GM12865 (cell line): Measurements from ENCODE around the gene RBMS3.
"Not testable (repeated sequence)": the region's sequence is repeated elsewhere in the genome, so short reads cannot be mapped to it uniquely, and the experiment has no call there.

Source experiments
- DNase-seq: peaks from one replicate; pipeline ENCODE4 v3.0.0; 2010; ENCODE audit warnings: low read depth
- H3K4me3 ChIP-seq: 2 replicates; pipeline ENCODE4 v1.5.1; 2011; ENCODE audit warnings: mild to moderate bottlenecking, low read depth, low read length, control low read depth
- CTCF ChIP-seq: IDR thresholded peaks from 2 replicates; pipeline ENCODE4 v1.5.1; 2011; ENCODE audit warnings: low read length, control low read depth, low read depth, inconsistent platforms; ENCODE audit not compliant: insufficient read depth; ENCODE audit errors: missing control alignments

The RBMS3 gene

GRCh38 chr3:29514912-29515311 lies 234.0 kb downstream of the RBMS3 start:
- no peak for TF ChIP-seq CTCF
- H3K4me3 ChIP-seq: no peak overlapping the region
- DNase-seq: no peak

- H3K4me3 ChIP-seq: no peak overlapping the region
- TF ChIP-seq CTCF: no peak
- peak; percentile 58 for DNase-seq
Measured at GRCh38 chr3:29515451-29515850, 234.6 kb downstream of the RBMS3 start.

GRCh38 chr3:29516164-29516563 lies 235.3 kb downstream of the RBMS3 start:
- no peak overlapping the region for H3K4me3 ChIP-seq
- no peak for TF ChIP-seq CTCF
- DNase-seq: no peak

GRCh38 chr3:29520764-29521163 lies 239.9 kb downstream of the RBMS3 start:
- DNase-seq: no peak
- no peak for TF ChIP-seq CTCF
- no peak overlapping the region for H3K4me3 ChIP-seq

GRCh38 chr3:29521293-29521692 lies 240.4 kb downstream of the RBMS3 start:
- no peak for DNase-seq
- no peak for TF ChIP-seq CTCF
- H3K4me3 ChIP-seq: no peak overlapping the region

GRCh38 chr3:29521751-29522150 lies 240.9 kb downstream of the RBMS3 start:
- no peak for TF ChIP-seq CTCF
- no peak for DNase-seq
- H3K4me3 ChIP-seq: no peak overlapping the region

GRCh38 chr3:29524433-29524832 lies 243.6 kb downstream of the RBMS3 start:
- not testable (repeated sequence) for H3K4me3 ChIP-seq, DNase-seq
